ENCODE measurements around the gene PLD2.
A peak's percentile ranks its signal among the peaks of the same experiment; 100 is the strongest.

Gene PLD2

DNA sequence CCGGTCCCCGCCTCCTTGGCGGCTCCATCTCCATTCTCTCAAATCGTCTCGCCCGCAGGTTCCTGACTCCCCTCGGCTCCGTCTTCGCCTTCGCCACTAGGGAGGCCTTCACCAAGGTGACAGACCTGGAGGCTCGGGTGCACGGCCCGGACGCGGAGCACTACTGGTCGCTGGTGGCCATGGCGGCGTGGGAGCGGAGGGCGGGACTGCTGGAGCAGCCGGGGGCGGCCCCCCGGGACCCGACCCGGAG is 17.3 kb upstream of the PLD2 start:
- H3K27me3 ChIP-seq: peaks cover 50% of the 10 kb centered on the region
- peak overlapping the region; percentile 75 for H3K4me3 ChIP-seq
- H3K4me1 ChIP-seq: peaks cover 44% of the 10 kb centered on the region
- peak overlapping the region; percentile 72 for H3K27ac ChIP-seq
- H3K4me2 ChIP-seq: peak overlapping the region; percentile 99
- no peak for TF ChIP-seq Cebpa-rat (IDR thresholded peaks at IDR 0.05)
- H4K20me1 ChIP-seq: peaks cover 30% of the 10 kb centered on the region
- H3K36me3 ChIP-seq: no peaks in the 10 kb centered on the region
- H3K9me3 ChIP-seq: no peaks in the 10 kb centered on the region
- peak overlapping the region; percentile 79 for H3K9ac ChIP-seq

DNA sequence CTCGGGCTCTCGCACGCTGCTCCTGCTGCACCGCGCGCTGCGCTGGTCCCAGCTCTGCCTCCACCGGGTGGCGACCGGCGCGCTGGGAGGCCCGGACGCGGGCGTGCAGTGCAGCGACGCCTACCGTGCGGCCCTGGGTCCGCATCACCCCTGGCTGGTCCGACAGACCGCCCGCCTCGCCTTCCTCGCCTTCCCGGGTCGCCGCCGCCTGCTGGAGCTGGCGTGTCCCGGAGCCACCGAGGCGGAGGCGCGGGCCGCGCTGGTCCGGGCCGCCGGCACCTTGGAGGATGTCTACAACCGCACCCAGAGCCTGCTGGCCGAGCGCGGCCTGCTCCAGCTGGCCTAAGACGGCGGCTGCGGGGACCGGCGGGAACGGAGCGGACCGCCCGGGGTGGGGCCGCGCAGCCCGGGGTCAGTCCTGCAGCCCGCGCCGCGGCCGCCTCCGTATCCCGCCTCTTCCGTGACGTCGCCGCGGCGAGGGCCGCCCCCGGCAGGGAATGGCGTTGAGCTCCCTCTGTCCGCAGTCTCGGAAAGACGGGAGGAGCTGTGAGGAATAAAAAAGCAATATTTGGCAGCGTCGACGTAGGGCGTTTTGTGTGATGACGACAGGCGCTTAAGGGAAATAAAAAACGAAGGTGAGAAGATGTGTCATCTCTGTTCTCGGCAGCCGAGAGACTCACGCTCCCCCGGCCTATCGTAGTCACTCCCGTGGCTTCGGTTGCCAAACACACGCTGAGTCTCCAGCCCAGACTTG is 16.8 kb upstream of the PLD2 start:
- Histone ChIP-seq H3K27me3 (peaks cover 45% of the 10 kb centered on the region), H4K20me1 (peaks cover 29% of the 10 kb centered on the region), H3K27ac (peak overlapping the region; percentile 72), H3K9me3 (no peaks in the 10 kb centered on the region), H3K4me3 (peak overlapping the region; percentile 75), H3K4me1 (peaks cover 44% of the 10 kb centered on the region), H3K9ac (peak overlapping the region; percentile 79), H3K4me2 (peak overlapping the region; percentile 99), H3K36me3 (no peaks in the 10 kb centered on the region)
- no peak for TF ChIP-seq Cebpa-rat (IDR thresholded peaks at IDR 0.05)

DNA sequence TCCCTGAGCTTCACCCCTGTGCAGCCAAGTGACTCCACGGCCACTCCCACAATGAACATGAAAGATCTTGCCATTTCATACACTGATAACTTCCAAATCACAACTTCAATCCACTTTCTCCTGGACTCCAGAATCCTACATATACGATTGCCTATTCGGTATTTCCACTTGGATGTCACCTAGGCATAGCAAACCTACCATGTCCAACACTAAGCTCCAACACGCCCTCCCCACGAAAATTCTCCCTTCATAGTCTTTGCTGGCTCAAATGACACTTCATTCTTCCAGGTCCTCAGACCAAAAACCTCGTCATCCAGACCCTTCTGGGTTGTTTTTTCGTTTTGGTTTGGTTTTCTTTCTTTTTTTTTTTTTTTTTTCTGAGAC is 16.3 kb upstream of the PLD2 start:
- Histone ChIP-seq H3K4me1 (peaks cover 42% of the 10 kb centered on the region), H3K4me3 (peak overlapping the region; percentile 75), H4K20me1 (peaks cover 24% of the 10 kb centered on the region), H3K27ac (no peak overlapping the region), H3K9ac (peak overlapping the region; percentile 79; the same call in 1 of the 2 replicates), H3K4me2 (peak overlapping the region; percentile 99), H3K27me3 (peaks cover 40% of the 10 kb centered on the region), H3K9me3 (no peaks in the 10 kb centered on the region), H3K36me3 (no peaks in the 10 kb centered on the region)
- no peak for TF ChIP-seq Cebpa-rat (IDR thresholded peaks at IDR 0.05)

DNA sequence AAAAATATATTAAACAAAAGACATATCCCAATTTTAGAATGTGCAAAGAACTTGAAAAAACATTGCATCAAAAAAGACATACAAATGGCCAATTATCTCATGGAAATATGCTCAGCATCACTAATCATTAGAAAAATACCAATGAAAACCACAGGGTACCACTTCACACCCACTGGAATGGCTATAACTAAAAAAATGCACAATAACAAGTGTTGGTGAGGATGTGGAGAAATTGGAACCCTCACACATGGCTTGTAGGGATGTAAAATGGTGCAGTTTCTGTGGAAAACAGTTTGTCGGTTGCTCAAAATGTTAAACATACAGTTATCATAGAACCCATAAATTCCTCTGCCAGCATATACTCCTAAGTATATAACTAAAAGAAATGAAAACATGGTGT is 11.8 kb upstream of the PLD2 start:
- H3K4me2 ChIP-seq: no peak overlapping the region

DNA sequence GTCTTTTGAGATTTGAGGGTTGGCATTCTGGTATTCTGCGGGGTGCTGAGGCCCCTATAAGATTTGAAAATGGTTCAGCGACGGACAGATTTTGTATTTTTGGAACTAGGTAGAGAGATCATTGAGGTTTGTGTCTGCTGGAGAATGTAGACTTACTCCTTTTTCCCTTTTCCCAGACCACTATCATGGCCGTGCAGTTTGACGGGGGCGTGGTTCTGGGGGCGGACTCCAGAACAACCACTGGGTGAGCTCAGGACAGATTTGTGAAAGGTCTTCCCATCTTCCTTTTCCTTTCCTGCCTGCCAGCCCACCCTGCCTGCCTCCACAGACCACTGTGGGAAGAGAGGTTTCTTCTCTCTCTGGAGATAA is 10.4 kb upstream of the PLD2 start:
- peak overlapping the region; percentile 87 for H3K27ac ChIP-seq
- no peaks in the 10 kb centered on the region for H3K27me3 ChIP-seq
- H3K9me3 ChIP-seq: no peaks in the 10 kb centered on the region
- peaks cover 29% of the 10 kb centered on the region for H3K36me3 ChIP-seq
- H4K20me1 ChIP-seq: no peaks in the 10 kb centered on the region
- TF ChIP-seq Cebpa-rat (IDR thresholded peaks at IDR 0.05): no peak
- H3K4me3 ChIP-seq: peak overlapping the region; percentile 97
- peak overlapping the region; percentile 86 for H3K4me2 ChIP-seq
- peak overlapping the region; percentile 94 for H3K9ac ChIP-seq
- H3K4me1 ChIP-seq: peaks cover 18% of the 10 kb centered on the region

More for the DNA sequence above, 11.8 kb upstream of the PLD2 start:
- Histone ChIP-seq H3K36me3 (peaks cover 29% of the 10 kb centered on the region), H4K20me1 (no peaks in the 10 kb centered on the region), H3K4me1 (peaks cover 20% of the 10 kb centered on the region), H3K4me3 (peak overlapping the region; percentile 97; the same call in 1 of the 2 replicates), H3K27me3 (no peaks in the 10 kb centered on the region), H3K27ac (peak overlapping the region; percentile 87; the same call in 1 of the 2 replicates), H3K9ac (no peak overlapping the region), H3K9me3 (no peaks in the 10 kb centered on the region)
- no peak for TF ChIP-seq Cebpa-rat (IDR thresholded peaks at IDR 0.05)

DNA sequence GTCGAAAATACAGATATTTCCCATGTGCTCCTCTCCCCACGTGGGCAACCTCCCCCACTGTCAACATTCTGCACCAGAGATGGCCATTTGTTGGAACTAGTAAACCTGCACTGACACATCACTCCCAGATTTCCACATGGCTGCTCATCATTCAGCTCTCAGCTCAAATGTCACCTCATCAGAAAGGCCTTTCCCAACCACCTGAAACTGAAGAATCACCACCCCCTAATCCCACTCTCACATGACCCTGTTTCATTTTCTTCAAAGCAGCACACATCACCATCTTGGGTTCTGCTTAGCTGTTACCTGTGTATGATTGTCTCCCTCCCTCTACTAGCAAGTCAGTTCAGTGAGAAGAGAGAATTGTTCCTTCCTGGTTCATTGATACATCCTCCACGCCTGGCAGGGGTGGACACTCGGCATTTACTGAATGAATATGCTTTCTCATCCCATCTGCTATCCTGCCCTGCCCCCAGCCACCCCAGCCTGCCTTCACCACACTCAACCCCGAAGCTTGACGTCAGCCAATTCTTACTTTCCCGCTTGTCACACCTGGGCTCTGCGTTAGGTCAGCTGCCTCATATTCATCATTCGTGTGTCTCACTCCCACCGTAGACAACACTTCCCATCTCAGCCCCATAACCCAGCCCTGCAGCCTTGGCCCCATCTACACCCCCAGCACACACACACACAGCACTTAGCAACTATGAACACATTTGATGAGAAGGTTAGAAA is 6.3 kb upstream of the PLD2 start:
- Histone ChIP-seq H3K4me1 (peaks cover 16% of the 10 kb centered on the region), H3K36me3 (peaks cover 29% of the 10 kb centered on the region), H4K20me1 (no peaks in the 10 kb centered on the region), H3K9ac (no peak overlapping the region), H3K4me3 (no peak overlapping the region), H3K4me2 (no peak overlapping the region), H3K27me3 (no peaks in the 10 kb centered on the region), H3K9me3 (no peaks in the 10 kb centered on the region), H3K27ac (no peak overlapping the region)
- no peak for TF ChIP-seq Cebpa-rat (IDR thresholded peaks at IDR 0.05)

DNA sequence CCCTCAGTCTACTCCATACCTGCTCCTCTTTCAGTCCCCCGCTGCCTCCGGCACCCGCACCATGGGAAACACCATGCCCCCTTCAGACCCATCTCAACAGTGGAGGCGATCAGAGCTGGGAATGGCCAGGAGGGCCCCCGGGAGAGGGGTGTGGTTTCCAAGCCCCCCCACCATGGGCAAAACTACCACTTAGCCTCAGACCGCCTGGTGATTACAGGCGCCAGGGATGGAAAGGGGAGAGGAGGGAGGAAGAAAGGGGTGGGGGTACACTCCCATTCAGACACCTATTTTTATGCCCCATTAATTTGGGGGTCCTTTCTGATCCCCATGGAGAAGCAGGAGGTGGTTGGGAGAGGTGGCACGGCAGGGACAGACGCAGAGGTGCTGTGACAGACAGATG is 4.7 kb upstream of the PLD2 start, which contains the start of gene C17orf114:
TSS of gene C17orf114 (minus strand) at position 101 of the 400 bp plus-strand sequence.
- H3K4me3 ChIP-seq: no peak within 1 kb of the TSS
- peaks cover 12% of the 10 kb centered on the region for H3K4me1 ChIP-seq
- no peaks in the 10 kb centered on the region for H3K9me3 ChIP-seq
- no peak within 1 kb of the TSS for H3K9ac ChIP-seq
- no peaks in the 10 kb centered on the region for H4K20me1 ChIP-seq
- H3K4me2 ChIP-seq: no peak within 1 kb of the TSS
- H3K27me3 ChIP-seq: no peaks in the 10 kb centered on the region
- TF ChIP-seq Cebpa-rat (IDR thresholded peaks at IDR 0.05): no peak
- no peak within 1 kb of the TSS for H3K27ac ChIP-seq
- H3K36me3 ChIP-seq: peaks cover 27% of the 10 kb centered on the region

DNA sequence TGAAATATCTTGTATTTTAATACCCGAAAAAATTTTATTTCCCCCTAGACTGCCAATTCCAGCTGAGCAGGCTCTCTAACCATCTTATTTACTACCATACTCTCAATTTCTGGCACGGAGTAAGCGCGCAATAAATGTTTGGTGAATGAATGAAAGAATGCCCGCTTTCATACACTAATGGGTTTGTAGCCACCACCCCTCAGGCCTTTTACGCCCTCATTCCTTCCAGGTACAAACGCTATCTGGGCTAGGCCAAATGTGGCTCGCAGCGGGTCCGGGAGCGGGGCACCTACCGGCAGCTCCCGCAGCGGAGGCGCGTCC is 536 bp upstream of the PLD2 start:
- H3K9ac ChIP-seq: peak overlapping the region; percentile 82
- 0 out of 2 replicates have a peak, but pooled peaks cover 6% of the 10 kb centered on the region for H4K20me1 ChIP-seq
- H3K27ac ChIP-seq: peak overlapping the region; percentile 49; the same call in 1 of the 2 replicates
- H3K9me3 ChIP-seq: no peaks in the 10 kb centered on the region
- no peaks in the 10 kb centered on the region for H3K27me3 ChIP-seq
- H3K4me3 ChIP-seq: peak overlapping the region; percentile 83
- H3K4me1 ChIP-seq: peaks cover 34% of the 10 kb centered on the region
- peaks cover 10% of the 10 kb centered on the region; the same call in 1 of the 2 replicates for H3K36me3 ChIP-seq
- TF ChIP-seq Cebpa-rat (IDR thresholded peaks at IDR 0.05): no peak
- H3K4me2 ChIP-seq: peak overlapping the region; percentile 95

DNA sequence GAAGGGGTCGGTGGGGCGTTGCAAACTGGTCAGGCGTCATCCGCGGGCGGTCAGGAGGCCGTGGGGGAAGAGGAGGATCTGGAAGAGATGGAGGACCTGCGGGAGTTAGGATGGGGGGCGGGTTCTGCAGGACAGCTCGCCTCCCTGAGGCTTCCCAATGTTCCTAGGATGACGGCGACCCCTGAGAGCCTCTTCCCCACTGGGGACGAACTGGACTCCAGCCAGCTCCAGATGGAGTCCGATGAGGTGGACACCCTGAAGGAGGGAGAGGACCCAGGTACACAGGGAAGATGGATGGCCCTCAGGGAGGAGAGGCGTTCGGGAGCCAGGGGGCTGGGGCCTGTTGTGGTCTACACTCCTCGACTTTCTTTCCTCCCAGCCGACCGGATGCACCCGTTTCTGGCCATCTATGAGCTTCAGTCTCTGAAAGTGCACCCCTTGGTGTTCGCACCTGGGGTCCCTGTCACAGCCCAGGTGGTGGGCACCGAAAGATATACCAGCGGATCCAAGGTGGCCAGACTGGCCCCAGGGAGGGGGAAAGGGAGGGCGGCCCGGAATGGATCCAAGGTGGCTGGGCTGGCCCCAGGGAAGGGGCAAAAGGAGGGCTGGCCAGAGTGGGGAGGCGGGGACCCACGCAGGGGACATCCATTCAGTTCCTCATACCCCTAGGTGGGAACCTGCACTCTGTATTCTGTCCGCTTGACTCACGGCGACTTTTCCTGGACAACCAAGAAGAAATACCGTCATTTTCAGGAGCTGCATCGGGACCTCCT is 839 bp downstream of the PLD2 start:
- H3K27me3 ChIP-seq: no peaks in the 10 kb centered on the region
- H3K27ac ChIP-seq: no peak overlapping the region
- H3K4me1 ChIP-seq: peaks cover 35% of the 10 kb centered on the region
- peak overlapping the region; percentile 95 for H3K4me2 ChIP-seq
- H3K36me3 ChIP-seq: peaks cover 10% of the 10 kb centered on the region
- 0 out of 2 replicates have a peak, but pooled peaks cover 6% of the 10 kb centered on the region for H4K20me1 ChIP-seq
- peak overlapping the region; percentile 38 for H3K9ac ChIP-seq
- no peak for TF ChIP-seq Cebpa-rat (IDR thresholded peaks at IDR 0.05)
- H3K4me3 ChIP-seq: peak overlapping the region; percentile 83
- H3K9me3 ChIP-seq: no peaks in the 10 kb centered on the region
